GM12801 (cell line): Measurements from ENCODE around the gene DBP.

Experiments used
- CTCF ChIP-seq: IDR thresholded peaks from one replicate; pipeline ENCODE4 v1.5.1; 2011; ENCODE audit warnings: control low read depth; ENCODE audit not compliant: insufficient read length; ENCODE audit errors: extremely low read depth

Gene DBP

GRCh38 chr19:48595833-48596232 is 41.3 kb downstream of the DBP start:
- TF ChIP-seq CTCF: no peak

- TF ChIP-seq CTCF: no peak
These were observed 42.0 kb downstream of the DBP start for GRCh38 chr19:48595171-48595570.

GRCh38 chr19:48591021-48591420 is 46.2 kb downstream of the DBP start:
- no peak for TF ChIP-seq CTCF

- TF ChIP-seq CTCF: peak; percentile 37
These were observed 48.3 kb downstream of the DBP start for GRCh38 chr19:48588670-48589401.

GRCh38 chr19:48587387-48587786 is 49.8 kb downstream of the DBP start:
- no peak for TF ChIP-seq CTCF

GRCh38 chr19:48582168-48582567 is 55.0 kb downstream of the DBP start:
- no peak for TF ChIP-seq CTCF
